Activated T-helper 2 cell treated with anti-CD3 and anti-CD28 coated beads, Interferon-gamma antibody, Interleukin-2, Interleukin-4, amounts not matched to agents 10 μg/mL and 5 μg/mL and 100 μg/mL, durations not matched to agents 14 hours and 24 hours and 36 hours (primary cell): ENCODE data around the gene C19orf67. TPM values are rescaled to one million over a fixed set of nuclear protein-coding genes. Genes with fewer than 3 reads are reported as not detected.

Experiments
- DNase-seq: peaks from one replicate; pipeline ENCODE4 v3.0.0; 2021; ENCODE audit warnings: low spot score
- H3K27ac Mint-ChIP-seq: one replicate; pipeline ENCODE4 v1.8.0; 2021; ENCODE audit warnings: mixed read lengths
- H3K27me3 Mint-ChIP-seq: one replicate; pipeline ENCODE4 v1.8.0; 2021; ENCODE audit warnings: low read depth, mixed read lengths
- H3K36me3 Mint-ChIP-seq: one replicate; pipeline ENCODE4 v1.8.0; 2021; ENCODE audit warnings: low read depth, mixed read lengths
- H3K4me1 Mint-ChIP-seq: one replicate; pipeline ENCODE4 v1.8.0; 2021; ENCODE audit warnings: low read depth, mixed read lengths
- H3K4me3 Mint-ChIP-seq: one replicate; pipeline ENCODE4 v1.8.0; 2021; ENCODE audit warnings: low read depth, mild to moderate bottlenecking, moderate library complexity, mixed read lengths
- H3K9me3 Mint-ChIP-seq: one replicate; pipeline ENCODE4 v1.8.0; 2021; ENCODE audit warnings: mixed read lengths
- intact Hi-C: fragments of 100-400 bp; cut with micrococcal nuclease; formaldehyde crosslinking; loops from one replicate; pipeline ENCODE4 v1.15.1; 2023
- total RNA-seq: library from RNA; stranded (reverse); gene quantifications from 2 replicates; pipeline ENCODE4 v1.2.3, GENCODE V29; 2022

Gene C19orf67
- total RNA-seq, 1 donor from 2014 or later, result 0.75 TPM

GRCh38 chr19:14072535-14073260 is 12.9 kb downstream of the C19orf67 start, which contains the start of gene MISP3:
TSS of gene MISP3 (plus strand) at chr19:14072786. CDS start at chr19:14073310, 524 bp downstream.
- H3K36me3 Mint-ChIP-seq, result no peaks in the 10 kb centered on the region
- H3K4me1 Mint-ChIP-seq, result peaks cover 8% of the 10 kb centered on the region
- DNase-seq, result peak; percentile 37
- no peaks in the 10 kb centered on the region for H3K27me3 Mint-ChIP-seq
- H3K9me3 Mint-ChIP-seq, result no peaks in the 10 kb centered on the region
- intact Hi-C loops, result loop anchor here (1.0 to 5.0 kb wide), 5 partner anchors 9 to 65 kb away; partner anchors contain the start of genes ASF1B, PRKACA, RFX1 and SAMD1
- H3K4me3 Mint-ChIP-seq, result peak within 1 kb of the TSS; percentile 97
- H3K27ac Mint-ChIP-seq, result peak within 1 kb of the TSS; percentile 93

- H3K27ac Mint-ChIP-seq, result no peak overlapping the region
- peak overlapping the region; percentile 33 for H3K4me3 Mint-ChIP-seq
- intact Hi-C loops, result loop anchor here (5.0 kb wide), 2 partner anchors 63 to 67 kb away; partner anchors contain the start of genes ASF1B and RFX1
- no peaks in the 10 kb centered on the region for H3K36me3 Mint-ChIP-seq
- no peaks in the 10 kb centered on the region for H3K9me3 Mint-ChIP-seq
- no peak for DNase-seq
- peaks cover 2% of the 10 kb centered on the region for H3K27me3 Mint-ChIP-seq
- peaks cover 8% of the 10 kb centered on the region for H3K4me1 Mint-ChIP-seq
Measured at GRCh38 chr19:14070268-14071050, 15.1 kb downstream of the C19orf67 start.

- DNase-seq, result no peak
- H3K4me3 Mint-ChIP-seq, result no peak overlapping the region
- intact Hi-C loops, result no loop called here
- peaks cover 4% of the 10 kb centered on the region for H3K27me3 Mint-ChIP-seq
- H3K9me3 Mint-ChIP-seq, result no peaks in the 10 kb centered on the region
- no peaks in the 10 kb centered on the region for H3K36me3 Mint-ChIP-seq
- no peak overlapping the region for H3K27ac Mint-ChIP-seq
- peaks cover 5% of the 10 kb centered on the region for H3K4me1 Mint-ChIP-seq
Measured at GRCh38 chr19:14066134-14066533, 19.4 kb downstream of the C19orf67 start.

- Mint-ChIP-seq H3K4me3 (no peak overlapping the region), H3K27ac (no peak overlapping the region), H3K9me3 (no peaks in the 10 kb centered on the region), H3K27me3 (peaks cover 25% of the 10 kb centered on the region), H3K36me3 (no peaks in the 10 kb centered on the region), H3K4me1 (peaks cover 15% of the 10 kb centered on the region)
- intact Hi-C loops, result no loop called here
- DNase-seq, result no peak
Measured at GRCh38 chr19:14063105-14063504, 22.5 kb downstream of the C19orf67 start.

- Mint-ChIP-seq H3K4me3 (no peak overlapping the region), H3K4me1 (peaks cover 16% of the 10 kb centered on the region), H3K9me3 (no peaks in the 10 kb centered on the region), H3K36me3 (no peaks in the 10 kb centered on the region), H3K27me3 (peaks cover 30% of the 10 kb centered on the region), H3K27ac (no peak overlapping the region)
- DNase-seq, result no peak
- intact Hi-C loops, result no loop called here
Measured at GRCh38 chr19:14062558-14062855, 23.1 kb downstream of the C19orf67 start.

GRCh38 chr19:14061751-14062557 is 23.6 kb downstream of the C19orf67 start, which contains the start of gene PALM3:
TSS of gene PALM3 (minus strand) at chr19:14062076. CDS start at chr19:14061980, 96 bp downstream.
- Mint-ChIP-seq H3K27ac (no peak within 1 kb of the TSS), H3K4me1 (peaks cover 16% of the 10 kb centered on the region), H3K9me3 (no peaks in the 10 kb centered on the region), H3K36me3 (no peaks in the 10 kb centered on the region), H3K27me3 (peaks cover 31% of the 10 kb centered on the region), H3K4me3 (no peak within 1 kb of the TSS)
- intact Hi-C loops, result no loop called here
- DNase-seq, result no peak

GRCh38 chr19:14061081-14061749 is 24.4 kb downstream of the C19orf67 start:
- no peaks in the 10 kb centered on the region for H3K36me3 Mint-ChIP-seq
- H3K4me3 Mint-ChIP-seq, result no peak overlapping the region
- no peaks in the 10 kb centered on the region for H3K9me3 Mint-ChIP-seq
- intact Hi-C loops, result no loop called here
- no peak for DNase-seq
- H3K27ac Mint-ChIP-seq, result no peak overlapping the region
- peaks cover 36% of the 10 kb centered on the region for H3K27me3 Mint-ChIP-seq
- H3K4me1 Mint-ChIP-seq, result peaks cover 16% of the 10 kb centered on the region

GRCh38 chr19:14059652-14060155 is 25.9 kb downstream of the C19orf67 start:
- intact Hi-C loops, result no loop called here
- H3K27ac Mint-ChIP-seq, result no peak overlapping the region
- peaks cover 36% of the 10 kb centered on the region for H3K27me3 Mint-ChIP-seq
- H3K36me3 Mint-ChIP-seq, result no peaks in the 10 kb centered on the region
- H3K4me3 Mint-ChIP-seq, result no peak overlapping the region
- no peak for DNase-seq
- H3K9me3 Mint-ChIP-seq, result no peaks in the 10 kb centered on the region
- peaks cover 16% of the 10 kb centered on the region for H3K4me1 Mint-ChIP-seq

- intact Hi-C loops, result no loop called here
- Mint-ChIP-seq H3K4me1 (peaks cover 16% of the 10 kb centered on the region), H3K4me3 (peak overlapping the region; percentile 34), H3K27ac (no peak overlapping the region), H3K27me3 (peaks cover 36% of the 10 kb centered on the region), H3K36me3 (peaks cover 6% of the 10 kb centered on the region), H3K9me3 (no peaks in the 10 kb centered on the region)
- DNase-seq, result no peak
Measured at GRCh38 chr19:14059093-14059480, 26.5 kb downstream of the C19orf67 start.

- H3K27ac Mint-ChIP-seq, result no peak overlapping the region
- no peak for DNase-seq
- peaks cover 16% of the 10 kb centered on the region for H3K4me1 Mint-ChIP-seq
- peaks cover 36% of the 10 kb centered on the region for H3K27me3 Mint-ChIP-seq
- H3K4me3 Mint-ChIP-seq, result peak overlapping the region; percentile 64
- peaks cover 10% of the 10 kb centered on the region for H3K36me3 Mint-ChIP-seq
- no peaks in the 10 kb centered on the region for H3K9me3 Mint-ChIP-seq
- intact Hi-C loops, result no loop called here
Measured at GRCh38 chr19:14058182-14059092, 27.1 kb downstream of the C19orf67 start.

GRCh38 chr19:14056741-14057356 is 28.7 kb downstream of the C19orf67 start:
- H3K4me3 Mint-ChIP-seq, result peak overlapping the region; percentile 41
- H3K4me1 Mint-ChIP-seq, result peaks cover 16% of the 10 kb centered on the region
- H3K27ac Mint-ChIP-seq, result no peak overlapping the region
- peaks cover 25% of the 10 kb centered on the region for H3K36me3 Mint-ChIP-seq
- no peak for DNase-seq
- peaks cover 36% of the 10 kb centered on the region for H3K27me3 Mint-ChIP-seq
- intact Hi-C loops, result no loop called here
- no peaks in the 10 kb centered on the region for H3K9me3 Mint-ChIP-seq
